Measurements from ENCODE around the gene PCBP3. TPM values are rescaled to one million over a fixed set of nuclear protein-coding genes. Genes with fewer than 3 reads are reported as not detected.
"Not testable (repeated sequence)": the region's sequence is repeated elsewhere in the genome, so short reads cannot be mapped to it uniquely, and the experiment has no call there.

PCBP3 gene
- total RNA-seq, 1 donor from 2014 or later: not detected

DNA sequence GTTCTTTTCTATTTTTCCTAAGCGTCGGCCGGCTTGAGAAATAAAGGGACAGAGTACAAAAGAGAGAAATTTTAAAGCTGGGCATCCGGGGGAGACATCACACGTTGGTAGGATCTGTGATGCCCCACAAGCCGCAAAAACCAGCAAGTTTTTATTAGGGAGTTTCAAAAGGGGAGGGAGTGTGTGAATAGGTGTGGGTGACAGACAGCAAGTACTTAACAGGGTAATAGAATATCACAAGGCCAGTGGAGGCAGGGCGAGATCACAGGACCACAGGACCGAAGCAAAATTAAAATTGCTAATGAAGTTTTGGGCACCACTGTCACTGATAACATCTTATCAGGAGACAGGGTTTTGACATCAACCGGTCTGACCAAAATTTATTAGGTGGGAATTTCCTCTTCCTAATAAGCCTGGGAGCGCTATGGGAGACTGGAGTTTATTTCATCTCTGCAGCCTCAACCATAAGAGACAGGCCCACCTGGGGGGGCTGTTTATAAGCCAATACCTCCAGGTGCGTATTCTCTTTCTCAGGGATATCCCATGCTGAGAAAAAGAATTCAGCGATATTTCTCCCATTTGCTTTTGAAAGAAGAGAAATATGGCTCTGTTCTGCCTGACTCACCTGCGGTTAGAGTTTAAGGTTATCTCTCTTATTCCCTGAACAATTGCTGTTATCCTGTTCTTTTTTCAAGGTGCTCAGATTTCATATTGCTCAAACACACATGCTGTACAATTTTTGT lies 332.3 kb downstream of the PCBP3 start:
- not testable (repeated sequence) for H3K9ac ChIP-seq (ENCODE audit: low read depth in 1 of 3, low read length in 3 of 3); H3K4me3 ChIP-seq (ENCODE audit: low read length in 3 of 3); H3K36me3 ChIP-seq (ENCODE audit: control insufficient read depth in 3 of 3, insufficient read depth in 3 of 3, low read length in 3 of 3); H3K9me3 ChIP-seq (ENCODE audit: control insufficient read depth in 3 of 3, low read length in 3 of 3)
- peaks cover 20 to 34% (median 31%) of the 10 kb centered on the region in 3 donors for H3K27me3 ChIP-seq (ENCODE audit: control insufficient read depth in 3 of 3, insufficient read depth in 3 of 3, low read length in 3 of 3)
- peak overlapping the region; percentile 88 for H3K27ac ChIP-seq (ENCODE audit: low read depth, low read length)
- H3K4me1 ChIP-seq (ENCODE audit: control insufficient read depth in 3 of 3, insufficient read depth in 3 of 3, low read length in 3 of 3): peaks cover 37 to 40% (median 39%) of the 10 kb centered on the region in 3 donors

DNA sequence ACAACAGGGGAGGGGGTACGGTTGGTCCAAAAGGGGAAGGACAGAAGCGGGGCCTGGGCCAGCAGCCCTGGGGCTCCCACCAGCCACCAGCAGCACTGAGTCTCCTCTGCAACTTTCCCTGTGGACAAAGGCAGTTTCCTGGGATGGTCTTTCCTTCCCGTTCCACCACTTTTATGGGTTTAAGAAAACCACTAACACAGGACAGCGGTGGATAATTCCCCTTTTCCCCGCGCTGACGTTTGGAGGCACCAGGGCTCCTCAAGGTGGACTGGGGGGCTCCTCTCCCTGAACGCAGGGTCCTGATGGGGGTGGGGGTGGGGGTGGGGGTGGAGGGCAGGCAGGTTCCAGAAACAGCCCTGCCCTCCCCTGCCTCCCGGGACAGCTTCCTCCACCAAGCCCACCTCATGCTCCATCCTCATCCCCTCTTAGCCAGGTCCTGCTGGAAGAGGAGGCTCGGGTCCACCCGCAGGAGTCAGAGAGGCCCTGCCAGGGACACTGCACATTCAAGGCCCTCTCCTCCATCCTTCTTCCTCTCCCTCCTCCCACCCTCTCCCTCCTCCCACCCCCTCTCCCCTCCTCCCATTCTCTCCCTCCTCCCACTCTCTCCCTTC lies 333.3 kb downstream of the PCBP3 start:
- Histone ChIP-seq H3K9ac (ENCODE audit: low read depth in 1 of 3, low read length in 3 of 3) (no peak overlapping the region), H3K36me3 (ENCODE audit: control insufficient read depth in 3 of 3, insufficient read depth in 3 of 3, low read length in 3 of 3) (no peaks in the 10 kb centered on the region), H3K4me1 (ENCODE audit: control insufficient read depth in 3 of 3, insufficient read depth in 3 of 3, low read length in 3 of 3) (peaks cover 29 to 39% (median 37%) of the 10 kb centered on the region in 3 donors), H3K27ac (ENCODE audit: low read depth, low read length) (no peak overlapping the region), H3K9me3 (ENCODE audit: control insufficient read depth in 3 of 3, low read length in 3 of 3) (no peaks in the 10 kb centered on the region), H3K4me3 (ENCODE audit: low read length in 3 of 3) (no peak overlapping the region), H3K27me3 (ENCODE audit: control insufficient read depth in 3 of 3, insufficient read depth in 3 of 3, low read length in 3 of 3) (peaks cover 17 to 30% (median 27%) of the 10 kb centered on the region in 3 donors)

DNA sequence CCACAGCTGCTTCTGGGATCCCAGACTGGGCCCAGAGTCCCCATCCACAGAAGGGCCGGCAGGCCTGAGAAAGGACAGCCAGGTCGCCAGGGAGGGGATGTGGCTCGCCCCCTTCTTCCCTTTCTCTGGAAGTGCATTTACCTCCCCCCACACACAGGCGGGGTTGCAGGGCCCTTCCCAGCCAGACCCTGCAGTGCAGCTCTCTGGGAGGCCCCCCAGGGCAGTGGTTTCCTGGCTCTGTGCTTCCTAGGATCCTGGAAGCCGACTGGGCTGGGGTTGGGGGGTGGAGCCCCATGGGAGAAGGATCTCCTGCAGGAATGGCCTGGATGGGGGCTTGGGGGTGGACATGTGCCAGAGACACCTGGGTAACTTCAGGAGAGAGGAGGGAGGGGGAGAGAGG lies 333.9 kb downstream of the PCBP3 start:
- H3K4me1 ChIP-seq (ENCODE audit: control insufficient read depth in 3 of 3, insufficient read depth in 3 of 3, low read length in 3 of 3): peaks cover 24 to 37% (median 34%) of the 10 kb centered on the region in 3 donors
- peaks cover 17 to 27% (median 25%) of the 10 kb centered on the region in 3 donors for H3K27me3 ChIP-seq (ENCODE audit: control insufficient read depth in 3 of 3, insufficient read depth in 3 of 3, low read length in 3 of 3)
- H3K36me3 ChIP-seq (ENCODE audit: control insufficient read depth in 3 of 3, insufficient read depth in 3 of 3, low read length in 3 of 3): no peaks in the 10 kb centered on the region
- no peak overlapping the region for H3K9ac ChIP-seq (ENCODE audit: low read depth in 1 of 3, low read length in 3 of 3)
- H3K27ac ChIP-seq (ENCODE audit: low read depth, low read length): no peak overlapping the region
- H3K9me3 ChIP-seq (ENCODE audit: control insufficient read depth in 3 of 3, low read length in 3 of 3): no peaks in the 10 kb centered on the region
- no peak overlapping the region for H3K4me3 ChIP-seq (ENCODE audit: low read length in 3 of 3)

DNA sequence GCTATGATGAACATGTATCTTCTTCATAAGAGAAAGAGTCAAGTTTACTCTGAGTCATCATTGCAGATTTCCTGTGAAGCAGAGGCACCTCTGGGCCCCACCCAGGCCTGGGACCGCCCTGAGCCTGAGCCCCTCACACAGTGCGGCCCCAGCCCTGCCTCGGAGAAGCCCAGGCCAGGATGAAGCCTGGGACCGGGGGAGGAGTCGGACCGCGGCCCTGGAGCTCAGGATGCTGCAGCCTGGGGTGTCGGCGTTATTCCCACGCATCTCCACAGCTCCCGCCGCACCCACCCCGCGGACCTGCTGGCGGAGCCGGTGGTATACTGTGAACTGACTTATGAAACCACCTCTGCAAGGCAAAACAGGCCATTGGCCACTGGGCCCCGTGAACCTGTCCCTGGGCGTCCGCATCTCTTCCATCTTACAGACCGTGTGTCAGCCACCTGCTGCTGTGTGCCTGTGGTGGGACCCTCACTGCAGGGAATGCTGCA lies 335.7 kb downstream of the PCBP3 start:
- Histone ChIP-seq H3K27ac (ENCODE audit: low read depth, low read length) (peak overlapping the region; percentile 30), H3K9ac (ENCODE audit: low read depth in 1 of 3, low read length in 3 of 3) (no peak overlapping the region), H3K9me3 (ENCODE audit: control insufficient read depth in 3 of 3, low read length in 3 of 3) (no peaks in the 10 kb centered on the region), H3K4me1 (ENCODE audit: control insufficient read depth in 3 of 3, insufficient read depth in 3 of 3, low read length in 3 of 3) (peaks cover 11 to 30% (median 25%) of the 10 kb centered on the region in 3 donors), H3K27me3 (ENCODE audit: control insufficient read depth in 3 of 3, insufficient read depth in 3 of 3, low read length in 3 of 3) (peaks cover 8 to 19% (median 13%) of the 10 kb centered on the region in 3 donors), H3K4me3 (ENCODE audit: low read length in 3 of 3) (no peak overlapping the region), H3K36me3 (ENCODE audit: control insufficient read depth in 3 of 3, insufficient read depth in 3 of 3, low read length in 3 of 3) (no peaks in the 10 kb centered on the region)

DNA sequence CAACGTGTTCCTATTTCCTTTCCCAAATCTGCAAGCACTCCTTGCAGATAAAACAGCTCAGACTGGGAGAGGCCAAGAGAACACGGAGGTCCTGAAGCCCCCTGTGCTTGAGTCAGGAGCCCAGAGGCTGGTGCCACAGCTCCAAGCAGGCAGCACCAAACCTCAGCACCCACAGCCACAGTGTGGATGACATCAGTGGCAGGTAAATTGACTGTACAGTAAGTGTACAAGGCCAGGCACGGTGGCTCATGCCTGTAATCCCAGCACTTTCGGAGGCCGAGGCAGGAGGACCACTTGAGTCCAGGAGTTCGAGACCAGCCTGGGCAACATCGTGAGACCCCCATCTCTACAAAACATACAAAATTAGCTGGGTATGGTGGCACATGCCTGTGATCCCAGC lies 336.1 kb downstream of the PCBP3 start:
- no peak overlapping the region for H3K27ac ChIP-seq (ENCODE audit: low read depth, low read length)
- H3K4me3 ChIP-seq (ENCODE audit: low read length in 3 of 3): no peak overlapping the region
- H3K27me3 ChIP-seq (ENCODE audit: control insufficient read depth in 3 of 3, insufficient read depth in 3 of 3, low read length in 3 of 3): peaks cover 4 to 14% (median 9%) of the 10 kb centered on the region in 3 donors
- H3K4me1 ChIP-seq (ENCODE audit: control insufficient read depth in 3 of 3, insufficient read depth in 3 of 3, low read length in 3 of 3): peaks cover 11 to 26% (median 23%) of the 10 kb centered on the region in 3 donors
- no peaks in the 10 kb centered on the region for H3K9me3 ChIP-seq (ENCODE audit: control insufficient read depth in 3 of 3, low read length in 3 of 3)
- no peak overlapping the region for H3K9ac ChIP-seq (ENCODE audit: low read depth in 1 of 3, low read length in 3 of 3)
- peaks cover 0 to 4% (median 2%) of the 10 kb centered on the region in 3 donors for H3K36me3 ChIP-seq (ENCODE audit: control insufficient read depth in 3 of 3, insufficient read depth in 3 of 3, low read length in 3 of 3)

DNA sequence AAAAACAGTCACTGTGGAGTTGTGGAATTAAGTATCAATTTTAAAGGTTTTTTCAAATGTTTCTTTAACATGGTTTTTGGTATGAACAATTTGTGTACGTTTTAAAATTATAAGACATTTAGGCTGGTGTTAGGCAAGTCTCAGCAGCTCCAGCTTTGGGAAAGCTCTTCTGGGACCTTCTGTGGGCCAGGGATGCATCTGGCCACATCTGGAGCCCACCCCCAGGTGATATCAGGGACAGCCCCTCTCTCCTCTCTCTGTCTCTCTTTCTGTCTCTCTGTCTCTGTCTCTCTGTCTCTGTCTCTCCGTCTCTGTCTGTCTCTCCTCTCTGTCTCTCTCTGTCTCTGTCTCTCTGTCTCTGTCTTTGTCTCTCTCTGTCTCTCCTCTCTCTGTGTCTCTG lies 336.7 kb downstream of the PCBP3 start:
- Histone ChIP-seq H3K9me3 (ENCODE audit: control insufficient read depth in 3 of 3, low read length in 3 of 3) (no peaks in the 10 kb centered on the region), H3K4me3 (ENCODE audit: low read length in 3 of 3) (no peak overlapping the region), H3K27me3 (ENCODE audit: control insufficient read depth in 3 of 3, insufficient read depth in 3 of 3, low read length in 3 of 3) (peaks cover 0 to 9% (median 3%) of the 10 kb centered on the region in 3 donors), H3K4me1 (ENCODE audit: control insufficient read depth in 3 of 3, insufficient read depth in 3 of 3, low read length in 3 of 3) (peaks cover 14 to 20% (median 17%) of the 10 kb centered on the region in 3 donors), H3K36me3 (ENCODE audit: control insufficient read depth in 3 of 3, insufficient read depth in 3 of 3, low read length in 3 of 3) (peaks cover 0 to 9% (median 8%) of the 10 kb centered on the region in 3 donors), H3K9ac (ENCODE audit: low read depth in 1 of 3, low read length in 3 of 3) (peak overlapping the region in 1 of 3 donors; percentile 79), H3K27ac (ENCODE audit: low read depth, low read length) (peak overlapping the region; percentile 86)

DNA sequence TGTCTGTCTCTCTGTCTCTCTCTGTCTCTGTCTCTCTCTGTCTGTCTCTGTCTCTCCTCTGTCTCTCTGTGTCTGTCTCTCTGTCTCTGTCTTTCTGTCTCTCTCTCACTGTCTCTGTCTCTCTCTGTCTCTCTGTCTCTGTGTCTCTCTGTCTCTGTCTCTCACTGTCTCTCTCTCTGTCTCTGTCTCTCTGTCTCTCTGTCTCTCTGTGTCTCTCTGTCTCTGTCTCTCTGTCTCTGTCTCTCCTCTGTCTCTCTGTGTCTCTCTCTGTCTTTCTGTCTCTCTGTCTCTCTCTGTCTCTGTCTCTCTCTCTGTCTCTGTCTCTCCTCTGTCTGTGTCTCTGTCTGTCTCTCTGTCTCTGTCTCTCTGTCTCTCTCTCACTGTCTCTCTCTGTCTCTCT lies 337.2 kb downstream of the PCBP3 start:
- peaks cover 0 to 9% (median 2%) of the 10 kb centered on the region in 3 donors for H3K27me3 ChIP-seq (ENCODE audit: control insufficient read depth in 3 of 3, insufficient read depth in 3 of 3, low read length in 3 of 3)
- peak overlapping the region; percentile 86 for H3K27ac ChIP-seq (ENCODE audit: low read depth, low read length)
- H3K36me3 ChIP-seq (ENCODE audit: control insufficient read depth in 3 of 3, insufficient read depth in 3 of 3, low read length in 3 of 3): peaks cover 0 to 13% (median 13%) of the 10 kb centered on the region in 3 donors
- peak overlapping the region; percentile 52 to 79 (median 77) for H3K9ac ChIP-seq (ENCODE audit: low read depth in 1 of 3, low read length in 3 of 3)
- H3K4me3 ChIP-seq (ENCODE audit: low read length in 3 of 3): peak overlapping the region; percentile 58 to 76 (median 59)
- H3K4me1 ChIP-seq (ENCODE audit: control insufficient read depth in 3 of 3, insufficient read depth in 3 of 3, low read length in 3 of 3): peaks cover 16 to 22% (median 19%) of the 10 kb centered on the region in 3 donors
- H3K9me3 ChIP-seq (ENCODE audit: control insufficient read depth in 3 of 3, low read length in 3 of 3): no peaks in the 10 kb centered on the region

DNA sequence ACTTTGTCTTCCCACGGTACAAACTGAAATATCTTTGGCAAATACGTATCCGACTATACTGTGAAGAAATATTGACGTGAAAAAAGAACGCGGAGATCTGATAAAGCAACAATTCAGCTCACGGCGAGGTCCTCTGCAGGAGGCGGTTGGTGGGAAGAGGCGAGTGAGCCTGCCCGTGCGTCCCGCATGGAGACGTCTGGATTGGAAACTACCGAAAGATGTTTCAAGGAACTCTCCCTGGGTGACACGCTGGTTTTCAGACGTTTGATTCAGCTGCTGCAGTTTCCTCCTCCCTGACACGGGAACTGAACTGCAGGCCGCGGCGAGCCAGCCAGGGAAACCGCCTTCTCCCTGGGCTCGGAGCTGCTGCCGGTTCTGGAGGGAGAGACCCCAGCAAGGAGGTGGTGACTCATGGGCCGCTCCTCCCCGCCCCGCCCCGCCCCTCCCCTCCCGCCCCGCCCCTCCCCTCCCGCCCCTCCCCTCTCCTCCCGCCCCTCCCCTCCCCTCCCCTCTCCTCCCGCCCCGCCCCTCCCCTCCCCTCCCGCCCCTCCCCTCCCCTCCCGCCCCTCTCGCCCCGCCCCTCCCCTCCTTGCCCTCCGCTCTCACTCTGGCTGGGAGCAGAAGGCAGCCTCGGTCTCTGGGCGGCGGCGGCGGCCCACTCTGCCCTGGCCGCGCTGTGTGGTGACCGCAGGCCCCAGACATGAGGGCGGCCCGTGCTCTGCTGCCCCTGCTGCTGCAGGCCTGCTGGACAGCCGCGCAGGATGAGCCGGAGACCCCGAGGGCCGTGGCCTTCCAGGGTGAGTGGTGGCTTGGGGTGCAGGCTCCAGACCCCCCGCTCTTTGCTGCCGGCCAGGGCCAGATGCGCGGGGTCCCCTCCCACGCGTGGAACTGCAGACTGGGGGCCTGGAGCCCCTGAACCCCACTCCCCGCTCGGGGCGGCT lies 337.9 kb downstream of the PCBP3 start, which contains the start of gene COL6A1:
Gene COL6A1, plus strand, starts transcription at position 620 of the 941 bp plus-strand sequence. Its CDS starts 81 bp downstream, at position 701.
- Histone ChIP-seq H3K36me3 (ENCODE audit: control insufficient read depth in 3 of 3, insufficient read depth in 3 of 3, low read length in 3 of 3) (peaks cover 0 to 18% (median 16%) of the 10 kb centered on the region in 3 donors), H3K9me3 (ENCODE audit: control insufficient read depth in 3 of 3, low read length in 3 of 3) (no peaks in the 10 kb centered on the region), H3K27ac (ENCODE audit: low read depth, low read length) (peak within 1 kb of the TSS; percentile 86), H3K4me1 (ENCODE audit: control insufficient read depth in 3 of 3, insufficient read depth in 3 of 3, low read length in 3 of 3) (peaks cover 16 to 25% (median 21%) of the 10 kb centered on the region in 3 donors), H3K27me3 (ENCODE audit: control insufficient read depth in 3 of 3, insufficient read depth in 3 of 3, low read length in 3 of 3) (peaks cover 0 to 9% (median 2%) of the 10 kb centered on the region in 3 donors), H3K4me3 (ENCODE audit: low read length in 3 of 3) (peak within 1 kb of the TSS; percentile 72 to 86 (median 73)), H3K9ac (ENCODE audit: low read depth in 1 of 3, low read length in 3 of 3) (peak within 1 kb of the TSS; percentile 72 to 89 (median 79))

DNA sequence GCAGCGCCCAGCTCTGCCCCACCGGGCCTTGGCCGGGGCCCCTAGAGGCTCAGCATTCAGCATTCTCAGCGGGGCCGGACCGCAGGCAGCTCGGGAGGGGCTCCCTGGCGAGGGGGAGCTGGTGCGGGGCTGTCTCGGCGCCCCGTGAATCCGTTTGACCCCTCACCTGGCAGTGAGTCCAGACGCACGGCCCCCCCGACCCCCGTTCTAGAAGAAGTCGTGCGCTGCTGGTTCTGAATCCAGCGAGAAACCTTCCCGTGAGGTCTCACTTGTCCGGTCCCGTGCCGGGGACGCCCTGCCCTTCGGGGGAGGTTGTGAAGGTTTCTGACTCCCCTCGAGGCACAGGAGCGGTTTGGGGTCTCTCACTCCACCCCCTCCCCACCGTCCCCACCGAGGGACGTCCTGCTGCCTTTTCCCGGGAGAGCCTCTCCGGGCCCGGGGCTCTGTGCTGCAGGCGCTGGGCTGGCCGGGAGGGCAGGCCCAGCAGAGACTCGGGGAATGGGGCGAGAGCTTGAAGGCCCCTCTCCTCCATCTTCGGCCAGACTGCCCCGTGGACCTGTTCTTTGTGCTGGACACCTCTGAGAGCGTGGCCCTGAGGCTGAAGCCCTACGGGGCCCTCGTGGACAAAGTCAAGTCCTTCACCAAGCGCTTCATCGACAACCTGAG lies 338.7 kb downstream of the PCBP3 start:
- H3K4me1 ChIP-seq (ENCODE audit: control insufficient read depth in 3 of 3, insufficient read depth in 3 of 3, low read length in 3 of 3): peaks cover 16 to 27% (median 22%) of the 10 kb centered on the region in 3 donors
- H3K9ac ChIP-seq (ENCODE audit: low read depth in 1 of 3, low read length in 3 of 3): peak overlapping the region; percentile 62 to 89 (median 72)
- H3K9me3 ChIP-seq (ENCODE audit: control insufficient read depth in 3 of 3, low read length in 3 of 3): no peaks in the 10 kb centered on the region
- peak overlapping the region; percentile 69 for H3K27ac ChIP-seq (ENCODE audit: low read depth, low read length)
- H3K4me3 ChIP-seq (ENCODE audit: low read length in 3 of 3): peak overlapping the region; percentile 72 to 86 (median 73)
- peaks cover 0 to 9% (median 0%) of the 10 kb centered on the region in 3 donors for H3K27me3 ChIP-seq (ENCODE audit: control insufficient read depth in 3 of 3, insufficient read depth in 3 of 3, low read length in 3 of 3)
- H3K36me3 ChIP-seq (ENCODE audit: control insufficient read depth in 3 of 3, insufficient read depth in 3 of 3, low read length in 3 of 3): peaks cover 2 to 24% (median 20%) of the 10 kb centered on the region in 3 donors

Data from skeletal muscle tissue (tissue), 4 donors.